Ishikawa (cell line): ENCODE results near the gene MMS22L.

Experiments used
- EP300 ChIP-seq: IDR thresholded peaks from 2 replicates; pipeline ENCODE4 v1.6.1; 2012; ENCODE audit warnings: borderline replicate concordance
- MAX ChIP-seq: IDR thresholded peaks from 2 replicates; pipeline ENCODE4 v1.6.1; 2012
- TEAD4 ChIP-seq: IDR thresholded peaks from 2 replicates; pipeline ENCODE4 v1.6.1; 2012
- USF1 ChIP-seq: IDR thresholded peaks from 2 replicates; pipeline ENCODE4 v1.6.1; 2012
- YY1 ChIP-seq: IDR thresholded peaks from 2 replicates; pipeline ENCODE4 v1.6.1; 2012; ENCODE audit warnings: low read depth
- ZBTB7A ChIP-seq: IDR thresholded peaks from 2 replicates; pipeline ENCODE4 v1.6.1; 2012; ENCODE audit warnings: low read depth

GRCh38 chr6:97120511-97120910 lies 162.5 kb downstream of the MMS22L start:
- TF ChIP-seq TEAD4, result no peak
- no peak for TF ChIP-seq EP300
- TF ChIP-seq MAX, result no peak
- no peak for TF ChIP-seq ZBTB7A
- TF ChIP-seq YY1, result no peak
- TF ChIP-seq USF1, result no peak
